Stimulated activated naive CD8-positive, alpha-beta T cell treated with anti-CD3 and anti-CD28 coated beads, Interleukin-15, Interleukin-2, amounts not matched to agents 100 U/mL and 50 U/mL, for 24 hours (primary cell): Measurements from ENCODE around the gene LCN15.
"Not testable (repeated sequence)": the region's sequence is repeated elsewhere in the genome, so short reads cannot be mapped to it uniquely, and the experiment has no call there.

Source experiments
- ATAC-seq: fragments of 150-1000 bp; cut with Tn5 transposase; one replicate; pipeline ENCODE4 v1.10.0; 2021
- DNase-seq: peaks from one replicate; pipeline ENCODE4 v3.0.0; 2021

LCN15 gene

GRCh38 chr9:136764301-136764891, at the start of gene LCN15:
Gene LCN15, minus strand, starts transcription at chr9:136764518. Its CDS starts 30 bp downstream, at chr9:136764488.
- ATAC-seq (no peak), DNase-seq (no peak)

DNA sequence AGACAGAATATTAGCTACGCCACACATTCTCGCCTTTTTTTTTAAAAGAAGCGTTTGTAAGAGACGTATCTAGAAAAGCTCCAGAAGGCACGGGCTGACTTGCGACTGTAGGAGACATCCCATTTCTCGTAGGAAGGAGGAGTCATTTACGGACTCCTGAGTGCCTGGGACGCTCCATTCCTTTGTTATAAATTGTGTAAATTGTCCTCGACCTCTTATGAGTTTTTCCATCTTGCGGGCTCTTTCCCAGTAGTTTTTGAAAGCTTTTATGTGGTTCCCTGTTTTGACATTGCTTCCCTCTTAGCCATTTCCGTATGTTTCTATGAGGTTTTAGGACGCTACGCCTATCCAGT, 44.5 kb upstream of the LCN15 start:
- DNase-seq (no peak), ATAC-seq (no peak)

DNA sequence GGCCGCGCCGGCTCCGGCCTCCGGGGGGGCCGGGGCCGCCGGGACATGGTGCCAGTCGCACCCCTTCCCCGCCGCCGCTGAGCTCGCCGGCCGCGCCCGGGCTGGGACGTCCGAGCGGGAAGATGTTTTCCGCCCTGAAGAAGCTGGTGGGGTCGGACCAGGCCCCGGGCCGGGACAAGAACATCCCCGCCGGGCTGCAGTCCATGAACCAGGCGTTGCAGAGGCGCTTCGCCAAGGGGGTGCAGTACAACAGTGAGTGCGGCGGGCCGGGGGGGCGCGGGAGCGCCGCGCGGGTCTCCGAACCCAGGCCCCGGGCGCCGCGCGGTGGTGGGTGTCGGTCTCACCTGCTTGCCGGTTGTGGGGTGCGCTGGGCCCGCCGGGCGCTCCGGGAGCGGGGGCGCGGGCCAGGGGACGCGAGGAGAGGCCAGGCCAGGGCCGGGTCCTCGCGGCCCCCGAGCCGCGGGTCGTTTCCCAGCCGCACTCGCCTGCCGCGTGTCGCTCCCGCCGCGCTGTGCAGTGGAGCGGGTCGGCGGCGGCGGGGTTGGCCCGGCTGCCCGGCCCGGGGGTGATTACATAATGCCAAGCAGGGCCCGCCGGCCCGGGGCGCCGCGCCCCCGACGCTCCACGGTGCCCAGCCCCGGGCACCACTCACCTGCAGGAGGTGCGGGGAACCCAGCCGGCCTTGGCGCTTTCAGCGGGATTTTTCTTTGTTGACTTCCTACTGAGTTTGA, 43.9 kb upstream of the LCN15 start:
- peak; percentile 53 for DNase-seq
- peak; percentile 22 for ATAC-seq

DNA sequence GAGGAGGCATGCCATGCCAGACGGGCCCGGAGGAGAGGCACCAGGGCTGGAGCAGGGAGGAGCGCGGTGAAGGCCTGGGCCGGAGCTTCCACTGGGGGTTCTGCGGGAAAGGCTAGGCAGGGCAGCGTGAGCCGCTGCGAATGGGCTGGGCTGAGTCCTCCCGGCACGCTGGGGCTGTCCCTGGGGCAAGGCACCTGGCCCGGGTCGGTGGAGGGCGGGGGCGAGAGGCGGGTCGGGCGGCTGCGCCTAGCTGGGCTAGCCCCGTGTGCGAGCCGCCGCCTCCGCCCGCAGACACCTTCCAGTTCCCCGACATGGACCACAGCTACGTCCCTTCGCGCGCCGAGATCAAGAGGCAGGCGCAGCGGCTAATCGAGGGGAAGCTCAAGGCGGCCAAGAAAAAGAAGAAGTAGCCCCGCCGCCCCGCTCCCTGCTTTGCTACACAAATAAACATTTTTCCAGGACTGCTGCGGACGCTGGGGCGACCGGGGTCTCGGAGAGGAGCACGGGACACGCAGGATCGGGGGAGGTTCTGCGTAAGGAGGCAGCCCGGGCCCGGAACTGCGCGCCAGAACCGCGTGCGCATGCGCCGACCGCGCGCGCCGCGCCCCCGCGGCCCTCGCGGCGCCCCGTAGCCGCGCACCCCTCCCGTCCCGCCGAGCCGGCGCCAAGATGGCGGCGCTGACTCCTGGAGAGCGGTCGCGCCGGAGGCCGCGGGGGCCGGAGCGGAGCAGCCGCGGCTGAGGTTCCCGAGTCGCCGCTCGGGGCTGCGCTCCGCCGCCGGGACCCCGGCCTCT, 43.2 kb upstream of the LCN15 start, which contains the start of gene RABL6:
TSS of gene RABL6 (plus strand) at position 668 of the 794 bp plus-strand sequence. CDS start 249 bp downstream, outside the sequence.
- DNase-seq: peak; percentile 86
- peak; percentile 90 for ATAC-seq

- DNase-seq: no peak
Observed at GRCh38 chr9:136806631-136807201, 42.4 kb upstream of the LCN15 start.

DNA sequence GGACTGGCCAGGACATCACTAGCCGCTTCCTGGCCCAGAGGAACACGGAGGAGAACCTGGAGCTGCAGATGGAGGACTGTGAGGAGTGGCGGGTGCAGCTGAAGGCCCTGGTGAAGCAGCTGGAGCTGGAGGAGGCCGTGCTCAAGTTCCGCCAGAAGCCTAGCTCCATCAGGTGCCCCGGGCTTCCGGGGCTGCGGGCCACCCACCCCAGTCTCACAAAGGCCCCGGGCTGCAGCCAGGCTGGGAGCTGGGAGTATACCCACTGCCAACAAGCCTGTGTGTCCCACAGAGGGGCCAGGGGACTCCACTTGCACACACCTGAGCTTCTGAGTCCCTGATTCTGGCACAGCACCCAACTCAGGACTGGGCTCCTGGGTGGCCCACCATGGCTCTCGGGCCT, 41.7 kb upstream of the LCN15 start:
- DNase-seq (no peak), ATAC-seq (no peak)

More at GRCh38 chr9:136806631-136807201, 42.4 kb upstream of the LCN15 start:
- no peak for ATAC-seq

GRCh38 chr9:136805207-136805740, 41.0 kb upstream of the LCN15 start:
- DNase-seq (no peak), ATAC-seq (no peak)

GRCh38 chr9:136804509-136805206, 40.3 kb upstream of the LCN15 start:
- DNase-seq: no peak
- no peak for ATAC-seq

GRCh38 chr9:136803551-136804508, 39.5 kb upstream of the LCN15 start:
- DNase-seq (no peak), ATAC-seq (no peak)

- not testable (repeated sequence) for ATAC-seq, DNase-seq
Observed at GRCh38 chr9:136803009-136803550, 38.8 kb upstream of the LCN15 start.

GRCh38 chr9:136802321-136802720, 38.0 kb upstream of the LCN15 start:
- DNase-seq: no peak
- no peak for ATAC-seq

DNA sequence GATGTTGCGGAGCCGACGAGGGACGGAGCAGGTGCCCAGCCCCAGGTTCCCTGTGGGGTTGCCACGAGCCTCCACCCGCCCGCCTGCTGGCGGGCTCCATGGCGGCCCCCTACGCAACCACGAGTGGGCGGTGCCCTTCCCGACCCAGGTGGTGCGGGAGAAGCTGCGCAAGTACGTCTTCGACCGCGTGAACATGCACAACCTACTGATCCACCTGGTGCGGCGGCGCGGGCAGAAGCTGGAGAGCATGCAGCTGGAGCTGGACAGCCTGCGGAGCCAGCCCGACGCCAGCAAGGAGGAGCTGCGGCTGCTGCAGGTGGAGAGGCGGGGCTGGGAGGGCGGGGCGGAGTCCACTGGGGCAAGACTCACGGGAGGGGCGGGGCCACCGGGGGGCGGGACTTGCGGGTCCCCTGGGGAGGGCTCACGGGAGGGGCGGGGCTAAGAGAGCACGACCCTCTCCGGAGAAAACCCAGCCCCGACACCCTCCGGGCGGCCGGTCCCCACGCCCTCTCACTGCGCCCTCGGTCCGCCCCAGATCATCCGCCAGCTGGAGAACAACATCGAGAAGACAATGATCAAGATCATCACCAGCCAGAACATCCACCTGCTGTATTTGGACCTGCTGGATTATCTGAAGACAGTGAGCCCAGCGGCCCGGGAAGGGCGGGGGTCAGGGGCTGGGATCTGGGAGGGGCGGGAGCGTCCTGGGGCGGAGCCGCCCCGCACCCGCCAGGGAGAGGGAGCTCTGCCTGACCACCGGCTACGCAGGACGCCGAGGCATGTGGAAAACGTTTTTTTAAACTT, 35.7 kb upstream of the LCN15 start:
- peak; percentile 92 for DNase-seq
- ATAC-seq: peak; percentile 73

- no peak for ATAC-seq
- DNase-seq: no peak
Observed at GRCh38 chr9:136799079-136799853, 34.9 kb upstream of the LCN15 start.

DNA sequence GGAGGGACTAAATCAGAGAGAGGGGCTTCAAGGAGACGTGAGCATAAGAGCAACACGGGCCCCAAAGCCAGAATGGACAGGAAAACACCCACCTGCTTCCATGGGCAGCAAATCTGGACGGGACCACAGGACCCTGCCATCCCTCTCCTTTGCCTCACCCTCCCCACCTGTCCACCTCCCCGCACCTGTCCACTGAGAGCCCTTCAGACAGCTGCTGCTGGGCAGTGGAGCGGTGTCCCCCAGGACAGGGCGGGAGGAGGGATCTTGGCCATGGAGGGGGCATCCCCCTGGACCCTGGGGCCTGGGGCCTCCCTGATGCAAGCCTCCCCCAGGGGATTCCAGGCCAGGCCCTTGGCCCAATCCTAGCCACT, 34.4 kb upstream of the LCN15 start:
- ATAC-seq (no peak), DNase-seq (no peak)

DNA sequence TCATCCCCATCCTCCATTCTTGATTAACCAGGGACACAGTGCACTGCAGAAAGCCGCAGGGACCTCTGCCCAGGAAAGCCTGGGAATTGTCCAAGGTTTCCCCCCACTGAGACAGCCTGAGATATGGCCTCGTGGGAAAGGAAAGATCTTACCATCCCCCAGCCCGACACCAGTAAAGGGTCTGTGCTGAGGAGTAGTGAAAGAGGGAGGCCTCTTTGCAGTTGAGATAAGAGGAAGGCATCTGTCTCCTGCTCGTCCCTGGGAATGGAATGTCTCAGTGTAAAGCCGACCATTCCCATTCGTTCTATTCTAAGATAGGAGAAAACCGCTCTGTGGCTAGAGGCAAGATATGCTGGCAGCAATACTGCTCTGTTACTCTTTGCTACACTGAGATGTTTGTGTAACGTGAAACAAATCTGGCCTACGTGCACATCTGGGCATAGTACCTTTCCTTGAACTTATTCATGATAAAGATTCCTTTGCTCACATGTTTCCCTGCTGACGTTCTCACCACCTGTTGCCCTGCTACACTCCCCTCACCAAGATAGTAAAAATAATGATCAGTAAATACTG, 32.5 kb upstream of the LCN15 start:
- not testable (repeated sequence) for DNase-seq, ATAC-seq

DNA sequence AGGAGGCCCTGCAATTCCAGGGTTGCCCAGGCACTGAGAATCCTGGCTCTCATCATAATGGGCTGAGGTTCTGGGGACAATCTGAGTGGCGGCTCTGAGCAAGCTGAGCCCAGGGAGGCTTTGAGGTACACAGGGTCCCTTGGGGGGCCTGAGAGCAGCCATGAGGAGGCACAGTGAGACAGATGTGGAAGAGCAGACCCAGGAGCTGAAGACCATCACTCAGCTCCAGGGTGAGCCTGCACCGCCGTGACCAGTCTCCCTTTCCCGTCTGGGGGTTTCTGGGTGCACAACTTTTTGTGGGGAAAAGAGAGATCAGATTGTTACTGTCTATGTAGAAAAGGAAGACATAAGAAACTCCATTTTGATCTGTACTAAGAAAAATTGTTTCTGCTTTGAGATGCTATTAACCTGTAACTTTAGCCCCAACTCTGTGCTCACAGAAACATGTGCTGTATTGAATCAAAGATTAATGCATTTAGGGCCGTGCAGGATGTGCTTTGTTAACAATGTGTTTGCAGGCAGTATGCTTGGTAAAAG, 32.0 kb upstream of the LCN15 start, which contains the start of gene CCDC183:
TSS of gene CCDC183 (plus strand) at position 101 of the 537 bp plus-strand sequence. CDS start at position 161, 60 bp downstream.
- DNase-seq (no peak), ATAC-seq (no peak)

- no peak for ATAC-seq
- no peak for DNase-seq
Observed at GRCh38 chr9:136795000-136795348, 30.7 kb upstream of the LCN15 start.
